Heart right ventricle (tissue), 16 donors: Measurements from ENCODE around the gene SKAP2. TPM values are rescaled to one million over a fixed set of nuclear protein-coding genes. Genes with fewer than 3 reads are reported as not detected.

Source experiments
- ATAC-seq, 8 donors: fragments of 200-7000 bp; cut with Tn5 transposase; one replicate each; pipeline ENCODE4 v1.9.1; 2020; ENCODE audit warnings: mild to moderate bottlenecking in 8 of 8, moderate library complexity in 8 of 8, moderate number of reproducible peaks in 1 of 8
- DNase-seq, 2 donors: peaks; one replicate each; pipeline ENCODE4 v3.0.0-alpha.2; 2020
- H3K27ac ChIP-seq, 10 donors: fragments of 200-600 bp; sonication (generic) in 2 of 10; one replicate each; pipeline versions ENCODE4 v1.5.0 to v1.8.0; 2020 to 2022; ENCODE audit warnings: mild to moderate bottlenecking in 3 of 10
- H3K27me3 ChIP-seq, 7 donors: fragments of 200-600 bp; one replicate each; pipeline ENCODE4 v1.8.0; 2021 to 2022; ENCODE audit warnings: mild to moderate bottlenecking in 2 of 7
- H3K36me3 ChIP-seq, 9 donors: fragments of 200-600 bp; sonication (generic) in 1 of 9; one replicate each; pipeline versions ENCODE4 v1.5.0 to v1.8.0; 2020 to 2022; ENCODE audit warnings: mild to moderate bottlenecking in 2 of 9
- H3K4me1 ChIP-seq, 9 donors: fragments of 200-600 bp; sonication (generic) in 1 of 9; one replicate each; pipeline versions ENCODE4 v1.5.0 to v1.8.0; 2020 to 2022; ENCODE audit warnings: mild to moderate bottlenecking in 4 of 9
- H3K4me3 ChIP-seq, 10 donors: fragments of 200-600 bp; sonication (generic) in 2 of 10; one replicate each; pipeline versions ENCODE4 v1.5.0 to v1.8.0; 2020 to 2022; ENCODE audit warnings: mild to moderate bottlenecking in 7 of 10, moderate library complexity in 2 of 10
- H3K9me3 ChIP-seq, 11 donors: fragments of 200-600 bp in 10 of 11; sonication (generic) in 2 of 11; one replicate each; pipeline versions ENCODE4 v1.5.0 to v1.8.0; 2013 to 2022; ENCODE audit warnings: mild to moderate bottlenecking in 2 of 11, control low read depth in 1 of 11, moderate library complexity in 1 of 11
- WGBS, 2 donors: extraction: QIAGEN DNeasy Blood & Tissue Kit; methylation state at CpG; one replicate each; pipeline ENCODE4 v1.1.7; 2013; ENCODE audit warnings: inconsistent platforms in 1 of 2; 5-methylcytosine and 5-hydroxymethylcytosine counted together
- intact Hi-C, 10 donors: fragments of 100-400 bp; cut with DNase I; formaldehyde crosslinking; loops; one replicate each; pipeline versions ENCODE4 v1.11.1 to v1.14.2; 2022
- polyA plus RNA-seq, 2 donors: library from polyadenylated mRNA; stranded (reverse); fragments of 200-250 nt; gene quantifications; one replicate each; pipeline ENCODE4 v1.2.3, GENCODE V29; 2013
- total RNA-seq, 10 donors: library from RNA; stranded (reverse); fragmentation: NEBNext Ultra II Directional in 3 of 10; extraction: Animal tissue kit (Norgen Biotek cat#: 25700) in 3 of 10; gene quantifications; one replicate each; pipeline versions ENCODE4 v1.2.1 to v1.2.4, GENCODE V29; 2021 to 2023
- TF ChIP-seq, protein P1 (sequence below), 9 donors: fragments of 200-600 bp; sonication (generic) in 2 of 9; IDR thresholded peaks; one replicate each; pipeline versions ENCODE4 v1.5.0 to v1.8.0; 2021 to 2022; ENCODE audit warnings: antibody characterized with exemption in 9 of 9, mild to moderate bottlenecking in 5 of 9, moderate library complexity in 1 of 9
- donor health status: Arrhythmogenic right ventricular cardiomyopathy.
- donor health status: ischemic (EF 13 %, LVEDD 7.1; RV severe dilation, severe dysfunction).
- donor health status: healthy with polysubstance abuse.
- donor health status: DM: no; HTN: yes; CAD: no.
- donor health status: DM: no; HTN: no; CAD: no.
- donor health status: ischemic (EF 25% LVEDD 6.9; RV normal size, moderate dysfunction).
- donor health status: ischemic (EF 25% LVEDD 5.7; RV mildly dilated, moderate dysfunction).
- donor health status: healthy.
- donor health status: DM: yes; HTN: yes; CAD: no.
- donor health status: Ischemic cardiomyopathy.
- donor health status: ischemic (EF 35%, LVEDD 5.7; RV mildly dilated, moderate dysfunction).
- donor health status: nonischemic (EF 11% LVEDD 7.7; RV severe dilation, severe dysfunction).
- donor health status: DM: yes; HTN: yes; CAD: no.
- donor health status: PGD.
- donor health status: ischemic (EF 29% LVEDD 5.4; RV normal size, mild dysfunction).
- donor health status: nonischemic (EF 23%, LVEDD 6.1; RV moderate dilation, normal function).

SKAP2 gene
- total and polyA plus RNA-seq, 12 donors, result 1.9 to 12.3 (median 4.6) TPM

DNA sequence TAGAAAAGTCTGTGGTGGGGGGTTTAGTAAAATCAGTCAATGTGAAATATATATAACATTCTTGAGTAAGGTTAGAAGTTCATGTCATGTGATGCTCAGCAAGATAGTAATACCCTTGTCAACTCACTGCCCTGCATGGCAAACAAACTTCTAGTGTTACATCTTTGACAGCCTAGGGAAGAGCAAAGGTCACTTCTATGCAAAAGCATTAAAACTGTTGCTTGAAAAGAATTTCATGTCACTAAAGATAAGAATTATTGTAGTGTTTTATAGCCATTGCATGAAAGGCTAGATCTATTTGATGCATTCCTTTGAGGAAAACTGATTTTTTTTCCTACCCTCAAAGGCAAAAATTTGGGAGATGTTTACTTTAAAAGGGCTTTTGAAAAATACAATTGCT, 176.0 kb downstream of the SKAP2 start:
- Histone ChIP-seq H3K4me3 (no peak overlapping the region), H3K36me3 (no peaks in the 10 kb centered on the region), H3K27me3 (peaks cover 0 to 51% (median 14%) of the 10 kb centered on the region in 7 donors), H3K4me1 (peaks cover 0 to 16% (median 0%) of the 10 kb centered on the region in 9 donors), H3K27ac (no peak overlapping the region), H3K9me3 (no peaks in the 10 kb centered on the region)
- ATAC-seq, result no peak
- TF ChIP-seq, protein P1, sequence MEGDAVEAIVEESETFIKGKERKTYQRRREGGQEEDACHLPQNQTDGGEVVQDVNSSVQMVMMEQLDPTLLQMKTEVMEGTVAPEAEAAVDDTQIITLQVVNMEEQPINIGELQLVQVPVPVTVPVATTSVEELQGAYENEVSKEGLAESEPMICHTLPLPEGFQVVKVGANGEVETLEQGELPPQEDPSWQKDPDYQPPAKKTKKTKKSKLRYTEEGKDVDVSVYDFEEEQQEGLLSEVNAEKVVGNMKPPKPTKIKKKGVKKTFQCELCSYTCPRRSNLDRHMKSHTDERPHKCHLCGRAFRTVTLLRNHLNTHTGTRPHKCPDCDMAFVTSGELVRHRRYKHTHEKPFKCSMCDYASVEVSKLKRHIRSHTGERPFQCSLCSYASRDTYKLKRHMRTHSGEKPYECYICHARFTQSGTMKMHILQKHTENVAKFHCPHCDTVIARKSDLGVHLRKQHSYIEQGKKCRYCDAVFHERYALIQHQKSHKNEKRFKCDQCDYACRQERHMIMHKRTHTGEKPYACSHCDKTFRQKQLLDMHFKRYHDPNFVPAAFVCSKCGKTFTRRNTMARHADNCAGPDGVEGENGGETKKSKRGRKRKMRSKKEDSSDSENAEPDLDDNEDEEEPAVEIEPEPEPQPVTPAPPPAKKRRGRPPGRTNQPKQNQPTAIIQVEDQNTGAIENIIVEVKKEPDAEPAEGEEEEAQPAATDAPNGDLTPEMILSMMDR (IDR thresholded peaks at IDR 0.05), result no peak
- intact Hi-C loops, result no loop called here
- DNase-seq, result no peak

DNA sequence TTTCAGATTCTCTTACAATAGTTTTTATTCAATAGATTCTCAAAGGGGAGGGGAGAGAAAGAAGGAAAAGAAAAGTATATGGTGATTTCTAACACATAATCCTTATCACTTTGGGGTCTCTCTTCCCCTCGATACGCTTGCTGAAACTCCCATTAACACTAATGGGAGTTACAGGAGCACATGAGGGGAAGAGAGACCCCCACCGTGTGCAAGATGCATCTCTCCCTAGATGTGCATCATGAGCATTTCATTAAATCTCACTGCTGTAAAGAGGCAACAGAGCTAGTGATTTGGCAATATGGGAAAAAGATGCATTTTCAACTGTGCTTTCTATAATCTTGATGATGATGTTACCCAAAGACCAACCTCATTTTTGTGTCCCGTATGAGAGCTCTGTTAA, 177.4 kb downstream of the SKAP2 start:
- ATAC-seq, result no peak
- no peak overlapping the region for H3K27ac ChIP-seq
- intact Hi-C loops, result loop anchor here in 3 of 10 donors (2.0 kb wide), 1 partner anchor 474 kb away; no protein-coding TSS in a partner anchor

DNA sequence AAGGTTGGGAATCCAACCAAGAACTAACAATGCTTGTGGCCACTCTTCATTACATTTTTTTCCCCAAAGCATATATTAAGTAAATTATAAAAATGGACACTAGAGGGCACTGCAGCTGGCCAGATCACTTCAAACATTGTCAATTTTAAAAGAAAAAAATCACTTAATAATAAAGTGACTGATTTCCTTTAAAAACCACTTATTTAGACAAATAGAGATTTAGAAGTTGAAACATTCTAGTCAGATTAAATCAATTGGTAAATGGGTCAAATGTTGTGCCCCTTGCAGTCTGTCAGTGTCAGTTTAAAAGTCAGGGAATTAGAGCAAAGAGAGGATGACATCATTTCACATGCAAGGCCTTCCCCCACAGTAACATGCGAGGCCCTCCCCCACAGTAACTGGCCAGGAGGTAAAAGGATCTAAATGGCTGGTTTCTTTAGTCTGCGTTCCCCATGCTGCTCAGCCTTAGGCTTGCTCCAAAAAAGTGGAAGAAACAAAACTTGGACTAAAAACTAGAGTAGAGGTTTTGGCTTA, 177.9 kb downstream of the SKAP2 start:
- no peak overlapping the region for H3K27ac ChIP-seq
- ATAC-seq (peak in 2 of 8 donors; percentile 39 to 50), DNase-seq (no peak)
- TF ChIP-seq, protein P1 (IDR thresholded peaks at IDR 0.05), result peak; percentile 59 to 79 (median 73)
- H3K27me3 ChIP-seq, result peaks cover 0 to 65% (median 18%) of the 10 kb centered on the region in 7 donors
- no peaks in the 10 kb centered on the region for H3K36me3 ChIP-seq
- peaks cover 0 to 12% (median 0%) of the 10 kb centered on the region in 9 donors for H3K4me1 ChIP-seq
- intact Hi-C loops, result loop anchor here in 3 of 10 donors (2.0 kb wide), 1 partner anchor 474 kb away; no protein-coding TSS in a partner anchor
- no peaks in the 10 kb centered on the region for H3K9me3 ChIP-seq
- WGBS, 2 donors, result 37 to 41% methylated on average over 2 of the region's 2 CpGs
- no peak overlapping the region for H3K4me3 ChIP-seq

More for the DNA sequence above, 177.4 kb downstream of the SKAP2 start:
- no peaks in the 10 kb centered on the region for H3K9me3 ChIP-seq
- no peak for DNase-seq
- 70 to 81% methylated on average over 4 of the region's 4 CpGs for WGBS, 2 donors
- H3K27me3 ChIP-seq, result peaks cover 0 to 63% (median 17%) of the 10 kb centered on the region in 7 donors
- no peak overlapping the region for H3K4me3 ChIP-seq
- TF ChIP-seq, protein P1 (IDR thresholded peaks at IDR 0.05), result no peak
- no peaks in the 10 kb centered on the region for H3K36me3 ChIP-seq
- H3K4me1 ChIP-seq, result peaks cover 0 to 16% (median 0%) of the 10 kb centered on the region in 9 donors

DNA sequence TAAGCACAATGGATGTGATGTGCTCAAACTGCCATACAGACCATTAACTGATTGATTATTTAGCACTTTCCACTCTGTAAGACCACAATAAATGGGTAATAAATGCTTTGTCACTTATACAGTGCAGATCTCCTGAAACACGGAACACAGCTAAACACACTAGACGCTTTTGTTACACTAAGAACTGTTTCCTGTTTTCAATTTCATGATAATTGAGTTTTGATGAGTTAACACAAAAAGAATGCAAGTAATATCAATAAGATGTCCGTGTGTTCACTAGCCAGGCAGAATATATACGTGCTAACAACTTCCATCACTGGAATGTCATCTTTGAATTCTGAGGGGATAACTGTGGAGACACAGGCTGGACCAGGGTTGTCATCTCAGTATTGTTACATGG, 178.8 kb downstream of the SKAP2 start:
- intact Hi-C loops, result loop anchor here in 3 of 10 donors (2.0 kb wide), 1 partner anchor 475 kb away; no protein-coding TSS in a partner anchor
- Histone ChIP-seq H3K9me3 (no peaks in the 10 kb centered on the region), H3K36me3 (no peaks in the 10 kb centered on the region), H3K4me3 (no peak overlapping the region), H3K27ac (no peak overlapping the region), H3K4me1 (peaks cover 0 to 12% (median 0%) of the 10 kb centered on the region in 9 donors), H3K27me3 (peaks cover 0 to 65% (median 20%) of the 10 kb centered on the region in 7 donors)
- WGBS, 2 donors, result 29 to 40% methylated on average over 4 of the region's 4 CpGs
- TF ChIP-seq, protein P1 (IDR thresholded peaks at IDR 0.05), result no peak
- no peak for ATAC-seq
- no peak for DNase-seq
